ENCODE measurements around the gene HIGD2A.
A peak's percentile ranks its signal among the peaks of the same experiment; 100 is the strongest.

HIGD2A gene

GRCh38 chr5:176369934-176370711, 18.4 kb upstream of the HIGD2A start:
- DNase-seq = no peak

DNA sequence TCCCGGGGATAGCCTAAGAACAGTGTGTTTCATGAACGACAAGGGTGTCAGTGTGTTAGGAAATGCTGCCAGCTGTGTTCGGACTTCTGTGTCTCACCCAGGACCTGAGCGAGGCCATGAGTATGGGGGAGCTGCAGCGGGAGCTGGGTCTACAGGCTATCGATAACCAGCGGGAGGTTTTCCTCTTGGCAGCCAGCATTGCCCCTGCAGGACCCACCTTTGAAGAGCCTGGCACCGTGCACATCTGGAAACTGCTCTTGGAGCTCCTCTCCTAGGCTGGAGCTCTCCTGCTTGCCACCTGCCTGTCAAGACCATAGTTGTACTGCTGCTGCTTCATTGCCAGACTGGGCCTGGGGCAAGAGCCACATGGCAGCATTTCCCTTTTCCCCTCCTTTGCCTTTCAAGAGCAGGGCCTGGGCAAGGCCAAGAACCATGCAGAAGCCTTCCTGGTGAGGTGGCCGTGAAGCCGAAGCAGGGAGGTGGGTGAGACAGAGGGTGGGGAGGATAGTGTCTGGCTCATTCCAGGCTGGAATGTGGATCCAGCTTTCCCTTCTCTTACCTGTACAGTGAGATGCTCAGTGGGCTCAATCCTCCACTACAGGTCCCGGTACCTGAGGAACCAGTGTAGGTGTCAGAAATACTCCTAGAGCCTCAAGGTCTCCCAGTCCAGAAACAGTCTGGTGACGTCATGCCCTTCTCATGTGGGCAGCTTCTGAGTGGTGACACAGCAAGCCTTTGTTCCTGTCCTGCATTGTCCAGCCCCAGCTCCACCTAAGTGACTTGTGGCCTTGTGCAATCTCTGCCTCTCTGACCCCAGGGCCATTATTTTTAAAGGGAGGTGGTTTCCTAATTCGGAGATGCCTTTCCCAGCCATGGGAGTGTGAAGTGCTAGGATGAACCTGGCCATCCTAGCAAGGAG, 16.7 kb upstream of the HIGD2A start:
- no peak for DNase-seq

DNA sequence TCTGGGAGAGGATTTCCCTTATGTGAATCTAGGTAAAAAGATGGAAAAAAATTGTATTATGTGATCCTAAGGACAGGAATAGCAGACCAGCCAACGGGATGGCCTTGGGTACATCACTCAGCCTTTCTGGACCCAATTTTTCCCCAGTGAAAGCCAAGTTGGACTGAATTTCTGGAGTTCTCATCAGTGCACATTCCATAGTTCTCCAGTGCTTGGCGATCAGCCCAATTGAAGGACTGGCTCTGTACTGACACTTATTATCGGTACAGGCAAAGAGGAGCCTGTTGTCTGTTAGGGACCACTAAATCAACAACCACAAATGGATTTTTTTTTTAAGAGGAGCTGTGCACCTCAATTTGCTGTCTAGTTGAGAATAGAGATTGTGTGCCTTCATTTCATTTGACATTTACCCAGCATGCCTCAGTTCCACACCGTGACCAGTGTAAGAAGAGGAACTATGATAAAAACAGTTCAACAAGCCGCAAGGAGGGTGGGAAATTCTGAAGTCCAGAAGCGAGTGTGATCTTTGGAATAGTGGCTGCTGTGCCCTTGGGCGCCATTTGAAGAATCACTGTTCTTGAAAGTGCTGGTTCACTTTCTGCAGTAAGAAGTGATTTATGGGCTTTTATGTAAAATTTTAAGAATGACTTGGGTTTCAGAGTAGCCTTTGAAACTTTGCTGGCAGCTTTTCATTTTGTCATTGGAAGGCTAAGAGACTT, 15.3 kb upstream of the HIGD2A start:
- DNase-seq = no peak

- no peak for DNase-seq
Observed at GRCh38 chr5:176379881-176380280, 8.7 kb upstream of the HIGD2A start.

GRCh38 chr5:176381423-176381822, 7.1 kb upstream of the HIGD2A start:
- no peak for DNase-seq

- DNase-seq = no peak
Observed at GRCh38 chr5:176381979-176382378, 6.6 kb upstream of the HIGD2A start.

- DNase-seq = no peak
Observed at GRCh38 chr5:176382721-176383120, 5.8 kb upstream of the HIGD2A start.

DNA sequence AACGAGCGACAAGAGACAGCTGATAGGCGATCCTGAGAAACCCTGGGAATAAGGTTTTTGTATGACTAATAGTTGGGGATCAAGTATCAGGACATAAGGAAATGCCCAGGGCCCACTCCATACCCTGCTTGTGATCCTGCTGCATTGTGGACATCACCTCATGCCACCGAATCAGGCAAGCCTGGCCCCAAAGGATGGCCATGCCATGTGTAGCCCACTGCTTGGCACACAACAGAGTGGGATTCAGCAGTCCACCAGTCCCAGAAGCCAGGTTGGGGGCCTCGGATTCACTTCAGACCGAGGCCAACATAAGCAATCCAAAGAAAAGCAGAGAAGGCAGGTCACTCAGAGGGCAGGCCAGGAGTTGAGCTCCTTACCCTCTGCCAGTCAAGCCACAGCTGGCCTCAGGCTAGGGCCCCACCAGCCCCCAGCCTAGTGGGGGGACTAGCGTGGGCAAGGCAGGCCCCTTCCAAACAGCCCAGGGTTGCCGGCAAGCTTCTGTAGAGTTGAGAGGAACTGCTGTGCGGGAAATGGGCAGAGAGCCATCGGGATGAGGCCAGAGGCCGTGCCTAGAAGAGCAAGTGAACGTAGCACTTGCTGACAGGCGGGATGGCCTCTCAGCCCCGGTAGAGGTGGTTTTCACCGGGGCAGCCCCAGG, 5.2 kb upstream of the HIGD2A start:
- DNase-seq = no peak

- DNase-seq = no peak
Observed at GRCh38 chr5:176383961-176384360, 4.6 kb upstream of the HIGD2A start.

DNA sequence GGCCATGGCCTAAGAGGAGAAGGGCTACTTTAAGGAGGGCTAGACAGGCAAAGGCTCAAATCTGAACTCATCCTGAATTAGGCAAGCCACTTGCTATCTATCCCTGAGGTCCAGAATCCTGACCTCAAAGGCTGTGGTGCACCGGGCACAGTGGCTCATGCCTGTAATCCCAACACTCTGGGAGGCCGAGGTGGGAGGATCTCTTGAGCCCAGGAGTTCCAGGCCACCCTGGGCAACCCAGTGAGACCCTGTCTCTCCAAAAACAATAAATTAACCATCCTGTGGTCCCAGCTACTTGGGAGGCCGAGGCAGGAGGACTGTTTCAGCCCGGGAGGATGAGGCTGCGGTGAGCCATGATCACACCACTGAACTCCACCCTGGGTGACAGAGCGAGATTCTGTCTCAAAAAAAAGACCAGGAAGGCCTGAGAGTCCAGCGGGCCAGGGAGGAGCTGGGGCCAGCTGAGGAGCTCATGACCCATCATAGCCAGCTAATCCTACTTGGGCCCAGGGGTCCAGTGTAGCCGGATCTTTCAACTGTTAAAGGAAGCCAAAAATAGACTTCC, 4.1 kb upstream of the HIGD2A start:
- no peak for DNase-seq

GRCh38 chr5:176384991-176385390, 3.6 kb upstream of the HIGD2A start:
- no peak for DNase-seq

- DNase-seq = no peak
Observed at GRCh38 chr5:176386491-176386890, 2.1 kb upstream of the HIGD2A start.

DNA sequence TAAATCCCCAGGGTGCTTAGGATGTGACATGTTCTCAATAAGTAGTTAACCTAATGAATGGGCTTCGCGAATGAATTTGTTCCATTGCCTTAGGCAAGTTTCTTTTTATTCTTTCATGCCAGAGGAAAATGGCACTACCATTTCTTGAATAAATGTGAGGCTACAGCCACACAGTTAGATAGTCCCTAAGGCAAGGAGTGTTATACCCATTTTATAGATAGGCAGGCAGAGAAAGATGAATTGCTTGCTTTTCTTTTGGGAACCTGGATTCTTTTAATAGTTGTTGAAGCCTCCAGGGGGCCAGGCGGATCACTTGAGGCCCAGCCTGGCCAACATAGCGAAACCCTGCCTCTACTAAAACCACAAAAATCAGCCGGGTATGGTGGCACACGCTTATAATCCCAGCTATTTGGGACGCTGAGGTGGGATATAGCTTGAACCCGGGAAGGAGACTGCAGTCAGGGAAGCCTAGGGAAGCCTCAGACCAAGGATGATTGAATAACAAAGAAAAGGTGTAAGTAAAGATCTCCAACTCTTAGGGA, 1.1 kb upstream of the HIGD2A start:
- no peak for DNase-seq

DNA sequence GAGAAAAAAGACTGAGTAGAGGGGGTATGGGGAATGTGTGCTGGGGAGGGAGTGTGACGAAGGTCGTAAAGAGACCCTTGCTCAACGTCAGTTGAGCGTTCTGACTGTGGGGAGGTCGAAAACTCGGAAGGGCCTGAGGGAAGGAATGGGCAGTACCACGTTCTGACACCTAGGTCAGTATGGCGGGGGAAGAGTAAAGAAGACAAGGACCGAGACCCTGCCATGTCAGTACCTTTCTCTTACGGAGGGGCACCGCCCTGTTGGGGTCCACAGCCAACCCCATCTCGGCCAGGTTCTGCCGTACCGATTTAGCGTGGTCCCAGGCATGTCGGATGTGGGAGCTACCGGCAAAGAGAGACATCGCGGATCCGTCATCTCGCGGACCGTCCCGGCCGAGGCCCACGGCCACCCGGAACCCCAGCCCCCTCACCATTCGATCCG, 528 bp upstream of the HIGD2A start:
- peak in 1 of 2 experiments; percentile 44 for DNase-seq

DNA sequence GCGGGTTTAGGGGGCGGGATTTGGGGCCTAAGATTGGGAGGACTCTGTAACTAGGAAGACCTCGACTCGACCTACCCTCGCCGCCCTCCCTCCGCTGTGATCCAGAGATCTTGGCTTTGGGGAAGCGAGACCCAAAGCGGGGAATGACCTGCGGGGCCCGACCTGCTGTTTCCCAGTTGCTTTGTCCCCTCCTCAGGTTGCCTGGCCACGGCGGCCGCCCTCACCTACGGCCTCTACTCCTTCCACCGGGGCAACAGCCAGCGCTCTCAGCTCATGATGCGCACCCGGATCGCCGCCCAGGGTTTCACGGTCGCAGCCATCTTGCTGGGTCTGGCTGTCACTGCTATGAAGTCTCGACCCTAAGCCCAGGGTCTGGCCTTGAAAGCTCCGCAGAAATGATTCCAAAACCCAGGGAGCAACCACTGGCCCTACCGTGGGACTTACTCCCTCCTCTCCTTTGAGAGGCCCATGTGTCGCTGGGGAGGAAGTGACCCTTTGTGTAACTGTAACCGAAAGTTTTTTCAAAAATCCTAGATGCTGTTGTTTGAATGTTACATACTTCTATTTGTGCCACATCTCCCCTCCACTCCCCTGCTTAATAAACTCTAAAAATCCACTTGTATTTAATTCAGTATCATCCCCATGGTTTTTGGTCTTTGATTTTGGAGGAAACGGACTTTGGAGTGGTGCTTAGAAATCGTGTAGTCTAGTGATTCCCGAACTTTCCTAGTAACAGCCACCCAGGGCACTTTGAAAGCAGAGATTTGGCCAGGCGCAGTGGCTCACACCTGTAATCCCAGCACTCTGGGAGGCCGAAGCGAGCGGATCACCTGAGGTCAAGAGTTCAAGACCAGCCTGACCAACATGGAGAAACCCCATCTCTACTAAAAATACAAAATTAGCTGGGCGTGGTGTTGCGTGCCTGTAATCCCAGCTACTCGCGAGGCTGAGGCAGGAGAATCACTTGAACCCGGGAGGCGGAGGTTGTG, 878 bp downstream of the HIGD2A start:
- DNase-seq = peak in 1 of 2 experiments; percentile 78

DNA sequence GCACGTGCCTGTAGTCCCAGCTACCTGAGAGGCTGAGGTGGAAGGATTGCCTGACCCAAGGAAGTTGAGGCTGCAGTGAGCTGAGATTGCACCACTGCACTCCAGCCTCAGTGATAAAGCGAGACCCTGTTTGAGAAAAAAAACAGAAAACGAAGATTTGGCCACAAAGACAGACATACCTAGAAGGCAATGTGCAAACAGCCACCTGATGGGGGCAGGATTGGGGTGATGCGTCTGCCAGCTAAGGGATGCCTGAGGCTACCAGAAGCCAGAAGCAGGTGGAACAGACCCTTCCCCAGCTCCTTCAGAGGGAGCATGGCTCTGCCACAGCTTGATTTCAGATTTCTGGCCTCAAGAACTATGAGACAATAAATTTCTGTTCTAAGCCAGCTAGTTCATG, 2.9 kb downstream of the HIGD2A start:
- no peak for DNase-seq

DNA sequence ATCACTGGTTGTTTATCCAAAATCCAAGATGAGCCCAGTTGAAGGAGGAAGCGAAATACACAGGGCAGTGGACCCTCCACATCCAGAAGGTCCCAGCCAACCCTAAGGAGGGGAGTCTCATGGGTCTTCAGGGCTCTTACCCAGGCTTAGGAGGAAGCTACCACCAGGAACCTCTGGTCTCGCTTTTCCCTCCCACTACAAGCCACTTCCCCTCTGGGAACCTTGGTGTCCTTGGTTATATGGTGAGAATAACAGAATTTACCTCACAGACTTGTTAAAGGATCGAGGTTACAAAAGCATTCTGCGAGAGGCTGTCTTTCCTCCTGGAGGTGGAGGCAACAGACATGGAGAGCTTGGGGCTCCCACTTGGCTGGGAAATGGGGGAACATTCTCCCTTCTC, 3.4 kb downstream of the HIGD2A start:
- DNase-seq = no peak

DNA sequence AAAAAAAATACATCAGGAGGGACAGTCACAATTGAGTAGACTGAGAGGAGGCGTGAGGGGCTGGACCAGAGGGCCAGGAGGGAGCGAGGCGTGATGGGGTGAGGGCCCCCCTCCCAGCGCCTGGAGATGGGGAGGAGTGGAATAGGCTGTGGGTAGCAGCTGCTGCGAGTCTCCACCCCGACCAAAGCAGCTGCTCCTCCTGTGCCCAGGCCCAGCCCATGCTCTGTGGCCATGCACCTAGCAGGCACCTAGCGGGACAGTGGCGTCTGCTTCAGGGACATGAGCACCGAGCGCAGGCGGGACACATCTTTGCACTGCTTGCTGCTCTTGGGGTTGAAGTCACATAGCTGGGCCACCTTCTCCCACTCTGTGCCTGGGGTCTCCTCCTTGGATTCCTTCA, 4.0 kb downstream of the HIGD2A start:
- DNase-seq = no peak

DNA sequence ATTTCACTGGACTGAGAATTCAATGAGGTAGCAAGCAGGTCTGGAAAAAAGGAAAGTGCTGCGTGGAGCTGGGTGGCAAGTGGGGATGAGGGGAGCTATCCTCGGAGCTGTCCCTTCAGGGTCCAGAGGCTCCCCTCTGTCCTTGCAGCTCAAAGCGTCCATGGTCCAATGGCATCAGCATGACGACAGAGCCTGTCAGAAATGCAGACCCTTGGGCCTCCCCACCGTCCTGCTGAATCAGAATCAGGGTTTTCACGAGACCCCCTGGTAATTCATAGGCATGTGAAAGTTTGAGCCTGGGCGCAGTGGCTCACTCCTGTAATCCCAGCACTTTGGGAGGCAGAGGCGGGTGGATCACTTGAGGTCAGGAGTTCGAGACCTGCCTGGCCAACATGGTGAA, 5.5 kb downstream of the HIGD2A start:
- no peak for DNase-seq

GRCh38 chr5:176394881-176395675, 6.5 kb downstream of the HIGD2A start:
- no peak for DNase-seq

All from SW 1271 (cell line).